LHCN-M2 (cell line): Measurements from ENCODE around the gene AP1S1. TPM values are rescaled to one million over a fixed set of nuclear protein-coding genes. Genes with fewer than 3 reads are reported as not detected.
"Not testable (repeated sequence)": the region's sequence is repeated elsewhere in the genome, so short reads cannot be mapped to it uniquely, and the experiment has no call there.

Source experiments
- DNase-seq: peaks from one replicate; pipeline ENCODE4 v3.0.0-alpha.2; 2012; ENCODE audit warnings: low read depth
- polyA plus RNA-seq: library from polyadenylated mRNA; unstranded; fragments of >200 nt; gene quantifications from one replicate; pipeline ENCODE4 v1.2.1, GENCODE V29; 2012; ENCODE audit warnings: missing spikeins
- total RNA-seq: library from RNA; depleted of rRNA; stranded (reverse); fragments of >200 nt; gene quantifications from 2 replicates; pipeline ENCODE4 v1.2.3, GENCODE V29; 2014; rRNA removed

AP1S1 gene
- total RNA-seq, result 286 and 412 TPM in 2 replicates
- polyA plus RNA-seq, result 339 TPM

GRCh38 chr7:101153969-101154692 lies at the start of gene AP1S1:
Gene AP1S1 (plus strand): TSS chr7:101154476. CDS start chr7:101154515, 39 bp downstream.
- DNase-seq, result peak; percentile 96

GRCh38 chr7:101104799-101105198 lies 49.5 kb upstream of the AP1S1 start:
- DNase-seq, result no peak

GRCh38 chr7:101105248-101105647 lies 49.0 kb upstream of the AP1S1 start:
- not testable (repeated sequence) for DNase-seq

GRCh38 chr7:101106386-101106785 lies 47.9 kb upstream of the AP1S1 start:
- DNase-seq, result no peak

- peak; percentile 96 for DNase-seq
Observed at GRCh38 chr7:101108330-101108857, 45.9 kb upstream of the AP1S1 start.

- peak; percentile 89 for DNase-seq
Observed at GRCh38 chr7:101108961-101109360, 45.3 kb upstream of the AP1S1 start.

GRCh38 chr7:101109368-101109767 lies 44.9 kb upstream of the AP1S1 start:
- DNase-seq, result no peak

- DNase-seq, result no peak
Observed at GRCh38 chr7:101111261-101111660, 43.0 kb upstream of the AP1S1 start.

GRCh38 chr7:101112233-101112632 lies 42.0 kb upstream of the AP1S1 start:
- peak; percentile 99 for DNase-seq

- not testable (repeated sequence) for DNase-seq
Observed at GRCh38 chr7:101113140-101113539, 41.1 kb upstream of the AP1S1 start.

- no peak for DNase-seq
Observed at GRCh38 chr7:101113836-101114235, 40.4 kb upstream of the AP1S1 start.

- peak; percentile 72 for DNase-seq
Observed at GRCh38 chr7:101114492-101114891, 39.8 kb upstream of the AP1S1 start.

- DNase-seq, result no peak
Observed at GRCh38 chr7:101115215-101115614, 39.1 kb upstream of the AP1S1 start.

- peak; percentile 32 for DNase-seq
Observed at GRCh38 chr7:101116898-101117297, 37.4 kb upstream of the AP1S1 start.

- DNase-seq, result no peak
Observed at GRCh38 chr7:101118856-101119255, 35.4 kb upstream of the AP1S1 start.

GRCh38 chr7:101119876-101120275 lies 34.4 kb upstream of the AP1S1 start:
- no peak for DNase-seq

GRCh38 chr7:101120315-101120714 lies 34.0 kb upstream of the AP1S1 start:
- no peak for DNase-seq

GRCh38 chr7:101121631-101121990 lies 32.7 kb upstream of the AP1S1 start:
- not testable (repeated sequence) for DNase-seq

GRCh38 chr7:101121991-101122932 lies 32.0 kb upstream of the AP1S1 start:
- peak; percentile 100 for DNase-seq

GRCh38 chr7:101122933-101123702 lies 31.2 kb upstream of the AP1S1 start:
- DNase-seq, result no peak

GRCh38 chr7:101123703-101124068 lies 30.6 kb upstream of the AP1S1 start:
- no peak for DNase-seq
